ENCODE results near the gene CLMN. TPM values are rescaled to one million over a fixed set of nuclear protein-coding genes. Genes with fewer than 3 reads are reported as not detected.

CLMN gene
- total and polyA plus RNA-seq, 9 of the 15 experiments (the other 6 are each of a cell fraction or from before 2014, with no cell fraction given), result 0.01 to 0.18 (median 0.07) TPM; not detected in 4

DNA sequence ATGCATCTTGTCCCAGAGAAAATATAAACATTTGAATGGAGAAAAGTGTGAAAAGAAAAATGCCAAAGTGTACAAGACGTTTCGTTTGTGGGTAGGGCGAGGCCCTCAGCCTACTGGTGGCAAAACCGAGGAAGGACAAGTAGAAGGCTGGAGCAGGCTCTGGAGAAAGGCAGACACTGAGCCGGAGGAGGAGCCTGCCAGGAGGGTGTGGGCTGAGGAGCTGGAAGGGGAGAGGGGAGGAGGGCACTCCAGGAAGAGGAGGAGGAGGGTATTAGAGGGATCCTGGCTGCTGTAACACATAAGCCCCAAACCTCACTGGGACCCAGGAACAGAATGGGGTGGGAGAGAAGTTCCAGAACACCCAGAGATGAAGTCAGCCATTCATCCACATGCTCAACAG, 47.7 kb downstream of the CLMN start:
- 0 out of 3 replicates have a peak, but pooled peaks have one; percentile 45 for ATAC-seq
- no peak overlapping the region for H3K27ac ChIP-seq (ENCODE audit: extremely low read depth, low read depth, low read length)
- no peak overlapping the region for H2AFZ ChIP-seq (ENCODE audit: low read depth, low read length)
- DNase-seq (ENCODE audit: extremely low read depth in 1 of 4, low spot score in 3 of 4), result no peak
- no TSS peak for BruUV-seq (replicated peaks)
- in situ Hi-C loops (cut with MboI), result no loop called here
- intact Hi-C loops (cut with micrococcal nuclease), result no loop called here
- WGBS (ENCODE audit: insufficient coverage, low coverage, missing lambda C conversion rate), result 0% methylated on average over 5 of the region's 5 CpGs
- no peaks in the 10 kb centered on the region for H3K9me1 ChIP-seq (ENCODE audit: control insufficient read depth, insufficient read depth, low read length)
- peaks cover 0 to 20% of the 10 kb centered on the region in 2 experiments; a peak in 2 of 5 replicates for H3K27me3 ChIP-seq (ENCODE audit: control insufficient read depth in 2 of 2, insufficient read depth in 2 of 2, low read length in 2 of 2)
- no peaks in the 10 kb centered on the region for H3K9me3 ChIP-seq (replicated peaks; ENCODE audit: control insufficient read depth, insufficient read depth, low read depth, low read length)
- no peaks in the 10 kb centered on the region for H3K79me2 ChIP-seq (ENCODE audit: control insufficient read depth, insufficient read depth, low read length)
- H3K4me1 ChIP-seq (replicated peaks in 1 of 2; ENCODE audit: control insufficient read depth in 2 of 2, insufficient read depth in 2 of 2, low read length in 2 of 2), result no peaks in the 10 kb centered on the region
- no peak overlapping the region for H3K4me2 ChIP-seq (ENCODE audit: insufficient read depth, low read length)
- H3K36me3 ChIP-seq (ENCODE audit: control insufficient read depth, insufficient read depth, low read length), result no peaks in the 10 kb centered on the region
- ChIA-PET POLR2A (no interaction called here), CTCF (ENCODE audit: low intra/inter-chr PET ratio) (no interaction called here)
- no peak overlapping the region for H3K9ac ChIP-seq (ENCODE audit: insufficient read depth in 1 of 2, low read depth in 2 of 2, low read length in 2 of 2)
- no peak for FAIRE-seq
- H4K20me1 ChIP-seq (replicated peaks; ENCODE audit: control insufficient read depth, insufficient read depth, low read length), result no peaks in the 10 kb centered on the region
- TF ChIP-seq PHB (CRISPR knock-in tag; IDR thresholded peaks at IDR 0.05) (no peak), EP300 (IDR thresholded peaks at IDR 0.05; ENCODE audit: low read length) (no peak), ZNF311 (CRISPR knock-in tag; IDR thresholded peaks at IDR 0.05) (no peak), POLR3G (IDR thresholded peaks at IDR 0.05; ENCODE audit: extremely low read depth, insufficient read length, insufficient replicate concordance) (no peak), TAF1 (IDR thresholded peaks at IDR 0.05; ENCODE audit: control insufficient read depth, extremely low read depth, insufficient read depth, low read length, severe bottlenecking) (no peak), ELF4 (CRISPR knock-in tag; IDR thresholded peaks at IDR 0.05) (no peak), LARP7 (IDR thresholded peaks at IDR 0.05) (no peak), ZNF121 (CRISPR knock-in tag; conservative IDR thresholded peaks at IDR 0.05) (no peak), HNRNPK (IDR thresholded peaks at IDR 0.05; ENCODE audit: low read depth, low read length, poor library complexity, severe bottlenecking) (no peak), KDM2B (CRISPR knock-in tag; IDR thresholded peaks at IDR 0.05) (no peak), SREBF2 (CRISPR knock-in tag; IDR thresholded peaks at IDR 0.05) (no peak), POLR2AphosphoS2 (IDR thresholded peaks at IDR 0.05; ENCODE audit: low read length) (no peak), POLR2H (tag; IDR thresholded peaks at IDR 0.05; ENCODE audit: low read depth) (no peak), ZNF124 (CRISPR knock-in tag; IDR thresholded peaks at IDR 0.05) (no peak), ZNF780A (CRISPR knock-in tag; IDR thresholded peaks at IDR 0.05) (no peak), ZNF668 (CRISPR knock-in tag; IDR thresholded peaks at IDR 0.05) (no peak), ETV1 (tag; conservative IDR thresholded peaks at IDR 0.05; ENCODE audit: low read depth) (no peak), SAFB (IDR thresholded peaks at IDR 0.05; ENCODE audit: borderline replicate concordance, low read depth, low read length) (no peak)
- TF ChIP-seq, protein P1, sequence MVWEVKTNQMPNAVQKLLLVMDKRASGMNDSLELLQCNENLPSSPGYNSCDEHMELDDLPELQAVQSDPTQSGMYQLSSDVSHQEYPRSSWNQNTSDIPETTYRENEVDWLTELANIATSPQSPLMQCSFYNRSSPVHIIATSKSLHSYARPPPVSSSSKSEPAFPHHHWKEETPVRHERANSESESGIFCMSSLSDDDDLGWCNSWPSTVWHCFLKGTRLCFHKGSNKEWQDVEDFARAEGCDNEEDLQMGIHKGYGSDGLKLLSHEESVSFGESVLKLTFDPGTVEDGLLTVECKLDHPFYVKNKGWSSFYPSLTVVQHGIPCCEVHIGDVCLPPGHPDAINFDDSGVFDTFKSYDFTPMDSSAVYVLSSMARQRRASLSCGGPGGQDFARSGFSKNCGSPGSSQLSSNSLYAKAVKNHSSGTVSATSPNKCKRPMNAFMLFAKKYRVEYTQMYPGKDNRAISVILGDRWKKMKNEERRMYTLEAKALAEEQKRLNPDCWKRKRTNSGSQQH (CRISPR knock-in tag; IDR thresholded peaks at IDR 0.05), result no peak
- TF ChIP-seq, protein P2, sequence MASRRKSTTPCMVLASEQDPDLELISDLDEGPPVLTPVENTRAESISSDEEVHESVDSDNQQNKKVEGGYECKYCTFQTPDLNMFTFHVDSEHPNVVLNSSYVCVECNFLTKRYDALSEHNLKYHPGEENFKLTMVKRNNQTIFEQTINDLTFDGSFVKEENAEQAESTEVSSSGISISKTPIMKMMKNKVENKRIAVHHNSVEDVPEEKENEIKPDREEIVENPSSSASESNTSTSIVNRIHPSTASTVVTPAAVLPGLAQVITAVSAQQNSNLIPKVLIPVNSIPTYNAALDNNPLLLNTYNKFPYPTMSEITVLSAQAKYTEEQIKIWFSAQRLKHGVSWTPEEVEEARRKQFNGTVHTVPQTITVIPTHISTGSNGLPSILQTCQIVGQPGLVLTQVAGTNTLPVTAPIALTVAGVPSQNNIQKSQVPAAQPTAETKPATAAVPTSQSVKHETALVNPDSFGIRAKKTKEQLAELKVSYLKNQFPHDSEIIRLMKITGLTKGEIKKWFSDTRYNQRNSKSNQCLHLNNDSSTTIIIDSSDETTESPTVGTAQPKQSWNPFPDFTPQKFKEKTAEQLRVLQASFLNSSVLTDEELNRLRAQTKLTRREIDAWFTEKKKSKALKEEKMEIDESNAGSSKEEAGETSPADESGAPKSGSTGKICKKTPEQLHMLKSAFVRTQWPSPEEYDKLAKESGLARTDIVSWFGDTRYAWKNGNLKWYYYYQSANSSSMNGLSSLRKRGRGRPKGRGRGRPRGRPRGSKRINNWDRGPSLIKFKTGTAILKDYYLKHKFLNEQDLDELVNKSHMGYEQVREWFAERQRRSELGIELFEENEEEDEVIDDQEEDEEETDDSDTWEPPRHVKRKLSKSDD (conservative IDR thresholded peaks at IDR 0.05; ENCODE audit: low read length), result no peak
- H3K4me3 ChIP-seq, result no peak overlapping the region

Measured in K562 (cell line).